ENCODE data around the gene GAB3.
A peak's percentile ranks its signal among the peaks of the same experiment; 100 is the strongest.
"Not testable (repeated sequence)": the region's sequence is repeated elsewhere in the genome, so short reads cannot be mapped to it uniquely, and the experiment has no call there.

GAB3 gene

DNA sequence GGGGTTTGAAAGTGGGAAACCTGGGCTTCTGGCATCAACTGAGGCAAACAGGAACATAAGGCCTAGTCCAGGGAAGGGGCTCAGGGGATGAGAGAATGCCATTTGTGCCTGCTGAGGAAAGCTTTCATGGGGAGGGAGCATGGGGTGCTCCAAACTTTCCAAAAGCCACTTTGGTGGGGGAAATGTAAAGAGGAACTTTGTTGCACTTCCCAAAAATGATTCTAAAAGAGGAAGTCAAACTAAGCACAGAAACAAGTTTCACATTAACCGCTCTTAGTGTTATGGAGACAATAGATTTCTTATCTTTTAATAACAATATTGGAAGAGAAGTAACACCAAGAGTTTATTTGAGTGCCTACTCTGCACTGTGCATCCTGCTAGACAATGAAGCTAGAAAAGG is 32.3 kb downstream of the GAB3 start:
- peak; percentile 52 for DNase-seq

DNA sequence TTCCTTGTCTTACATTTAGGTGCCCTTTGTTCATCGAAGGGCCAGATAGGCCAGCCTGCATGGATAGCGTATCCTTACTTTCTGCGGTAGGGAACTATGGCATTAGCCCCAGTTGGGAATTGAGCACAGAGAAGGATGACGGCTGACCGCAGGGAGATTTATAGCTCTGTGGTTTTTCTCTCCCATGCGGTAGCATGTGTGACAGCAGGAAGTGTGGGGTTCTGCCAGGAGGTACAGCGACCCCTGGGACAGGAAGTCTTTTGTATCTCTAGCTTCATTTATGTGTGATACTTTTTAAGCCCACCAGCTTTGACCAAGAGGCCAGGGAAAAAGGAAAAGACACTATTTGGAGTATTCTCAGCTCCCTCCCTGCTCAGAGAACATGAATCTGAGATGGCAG is 33.1 kb downstream of the GAB3 start:
- DNase-seq, result peak; percentile 71

DNA sequence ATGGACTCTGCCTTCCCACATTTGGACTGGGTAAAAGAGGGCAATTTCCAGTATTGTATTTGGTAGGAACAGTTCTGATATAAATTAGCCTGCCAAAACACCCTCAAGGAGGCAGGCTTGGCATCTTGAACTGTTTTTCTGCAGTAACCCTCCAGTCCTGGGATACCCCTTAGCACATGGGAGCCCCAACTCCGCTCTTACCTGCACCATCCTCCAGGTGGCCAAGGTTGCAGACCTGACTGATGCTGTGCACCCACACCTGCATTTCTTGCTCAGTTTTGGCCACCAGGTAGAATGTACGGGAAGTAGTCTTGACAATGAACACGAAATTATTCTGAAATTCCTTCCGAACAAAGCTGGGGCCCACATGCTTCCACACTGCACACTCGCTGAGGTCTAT is 35.1 kb downstream of the GAB3 start:
- DNase-seq, result no peak

DNA sequence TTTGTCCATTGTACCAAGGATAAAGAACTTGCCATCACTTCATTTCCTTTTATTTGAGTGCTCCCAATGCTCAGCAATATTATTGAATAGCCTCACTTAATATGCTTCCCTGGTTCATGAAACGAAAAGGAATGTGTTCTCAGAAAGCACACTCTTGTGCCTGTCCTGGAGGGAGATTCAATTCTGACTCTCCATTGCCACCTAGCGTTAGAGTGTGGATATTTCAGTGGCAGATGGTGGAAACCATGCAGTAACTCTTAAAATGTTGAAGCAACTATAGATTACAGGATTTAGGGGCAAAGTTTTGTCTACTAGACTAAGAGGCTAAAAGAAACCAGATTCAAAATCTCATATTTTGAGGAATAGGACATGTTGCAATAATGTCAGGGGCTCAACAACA is 36.0 kb downstream of the GAB3 start:
- DNase-seq, result peak; percentile 71

DNA sequence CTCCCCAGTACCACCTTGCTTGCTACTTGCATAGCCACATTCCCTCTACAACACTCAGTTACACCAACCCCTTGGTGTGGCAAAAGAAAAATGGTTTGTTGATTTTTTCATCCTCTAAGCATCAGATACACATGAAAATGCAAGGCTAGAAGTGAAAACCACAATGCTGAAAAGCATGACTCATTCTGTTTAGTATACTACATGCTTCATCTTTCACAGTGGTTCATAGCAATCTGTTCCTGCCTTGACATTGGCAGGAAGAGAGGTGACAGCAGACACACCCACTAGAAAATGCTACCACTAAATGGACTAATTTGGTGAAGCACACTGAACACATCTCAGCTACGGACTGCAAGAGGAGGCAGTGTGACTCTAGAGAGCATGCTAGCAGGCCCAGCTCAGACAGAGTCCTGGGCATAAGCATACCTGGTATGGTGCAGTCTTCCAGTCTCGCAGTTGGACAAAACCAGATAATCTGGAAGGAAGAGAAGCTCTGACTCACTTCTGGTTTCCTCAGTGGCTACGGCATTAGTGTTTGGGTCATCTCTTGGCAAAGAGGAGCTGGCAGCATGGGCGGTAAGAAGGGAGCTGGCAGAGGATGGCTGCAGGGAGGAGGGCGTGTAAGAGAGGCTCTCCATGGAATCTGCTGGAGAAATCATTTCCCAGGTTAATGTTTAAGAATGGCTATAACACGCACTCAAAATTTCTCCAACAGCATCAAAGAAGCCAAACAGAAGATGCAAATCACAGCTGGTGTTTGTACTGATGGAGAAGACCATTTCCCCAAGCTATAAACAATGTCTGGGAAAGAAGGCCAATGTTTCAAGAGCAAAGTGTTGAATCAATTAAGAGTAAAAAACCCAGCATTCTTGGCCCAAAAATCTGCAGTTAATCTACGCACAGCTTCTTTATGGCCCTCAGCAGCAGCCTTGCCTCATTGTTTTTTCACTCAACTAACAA is 37.8 kb downstream of the GAB3 start:
- DNase-seq, result no peak

DNA sequence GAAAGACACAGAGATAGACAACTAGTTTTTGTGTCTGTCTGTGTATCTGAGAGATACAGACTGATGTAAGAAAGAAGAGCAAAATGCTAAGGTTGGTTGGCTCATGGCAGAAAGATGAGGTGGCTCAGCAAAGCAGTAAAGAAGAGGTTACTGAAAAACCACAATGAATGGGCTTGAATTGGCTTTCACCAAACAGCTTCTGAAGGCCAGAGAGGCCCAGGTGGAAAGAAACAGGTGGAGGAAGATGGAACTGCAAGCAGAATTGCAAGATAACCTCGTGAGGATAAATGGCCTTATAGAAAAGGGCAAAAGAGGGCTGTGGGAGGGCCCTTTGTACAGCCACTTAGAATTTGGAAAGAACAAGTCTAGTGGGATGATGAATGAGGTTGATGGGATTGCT is 39.6 kb downstream of the GAB3 start:
- no peak for DNase-seq

DNA sequence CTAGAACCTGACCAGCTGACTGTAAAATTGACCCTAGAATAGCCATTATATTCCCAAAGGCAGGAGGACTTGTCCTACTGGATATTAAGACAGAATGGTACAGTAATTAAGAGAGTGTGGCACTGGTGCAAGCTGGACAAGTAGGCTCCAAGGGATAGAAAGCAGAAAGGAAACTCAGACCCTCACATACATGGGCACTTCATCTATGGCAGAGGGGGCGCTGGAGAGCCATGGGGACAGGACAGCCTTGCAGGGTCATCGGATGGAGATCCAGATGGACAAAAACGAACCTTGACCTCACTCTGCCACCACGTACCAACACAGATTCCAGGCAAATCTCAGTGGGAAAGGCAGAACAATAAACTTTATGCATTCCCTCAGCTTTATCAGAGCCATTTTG is 40.6 kb downstream of the GAB3 start:
- DNase-seq, result no peak

DNA sequence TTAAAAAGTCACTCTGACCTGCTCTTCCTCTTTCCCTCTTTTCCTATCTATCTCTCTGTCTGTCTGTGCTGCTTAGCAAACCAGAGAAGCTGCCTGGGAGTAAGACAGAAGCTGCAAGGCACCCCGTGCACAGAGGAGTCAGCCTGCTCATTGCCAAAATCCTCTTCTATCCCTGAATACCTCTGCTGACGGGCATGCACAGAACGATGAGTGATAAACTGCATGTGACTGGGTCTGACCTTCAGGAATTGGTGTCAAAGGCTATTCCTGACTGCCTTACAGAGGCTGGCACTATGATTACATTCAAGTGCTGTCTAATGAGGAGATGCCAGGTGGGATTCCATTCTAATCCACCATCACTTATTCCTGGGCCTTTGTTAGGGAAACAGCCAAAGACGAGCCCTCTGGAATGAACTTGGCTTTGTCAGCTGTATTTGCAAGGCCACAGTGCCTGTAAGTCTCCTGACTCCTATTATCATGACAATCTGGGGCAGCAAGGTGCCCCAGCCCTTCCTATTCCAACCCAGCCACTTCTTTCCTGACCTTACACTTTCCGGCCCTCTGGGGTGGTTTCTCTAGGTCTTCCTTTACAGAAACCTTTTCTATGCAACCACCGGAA is 52.1 kb downstream of the GAB3 start:
- DNase-seq, result no peak

DNA sequence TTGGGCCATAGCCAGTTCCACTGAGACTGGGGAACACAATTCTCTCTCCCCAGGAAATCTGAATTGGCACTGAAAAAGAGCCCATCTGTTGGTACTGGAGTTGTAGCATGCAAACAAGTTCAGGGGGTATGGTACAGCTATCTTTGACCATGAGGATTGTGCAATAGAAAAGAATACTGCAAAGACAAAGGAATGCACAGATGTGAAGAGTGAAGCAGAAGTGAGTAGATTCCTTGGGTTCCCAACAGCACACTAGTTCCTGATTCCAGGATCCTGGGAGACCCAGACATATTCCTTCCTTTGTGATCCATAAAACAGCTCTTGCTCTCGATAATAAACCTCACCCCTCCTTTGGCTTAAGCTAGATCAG is 54.2 kb downstream of the GAB3 start:
- DNase-seq, result no peak

DNA sequence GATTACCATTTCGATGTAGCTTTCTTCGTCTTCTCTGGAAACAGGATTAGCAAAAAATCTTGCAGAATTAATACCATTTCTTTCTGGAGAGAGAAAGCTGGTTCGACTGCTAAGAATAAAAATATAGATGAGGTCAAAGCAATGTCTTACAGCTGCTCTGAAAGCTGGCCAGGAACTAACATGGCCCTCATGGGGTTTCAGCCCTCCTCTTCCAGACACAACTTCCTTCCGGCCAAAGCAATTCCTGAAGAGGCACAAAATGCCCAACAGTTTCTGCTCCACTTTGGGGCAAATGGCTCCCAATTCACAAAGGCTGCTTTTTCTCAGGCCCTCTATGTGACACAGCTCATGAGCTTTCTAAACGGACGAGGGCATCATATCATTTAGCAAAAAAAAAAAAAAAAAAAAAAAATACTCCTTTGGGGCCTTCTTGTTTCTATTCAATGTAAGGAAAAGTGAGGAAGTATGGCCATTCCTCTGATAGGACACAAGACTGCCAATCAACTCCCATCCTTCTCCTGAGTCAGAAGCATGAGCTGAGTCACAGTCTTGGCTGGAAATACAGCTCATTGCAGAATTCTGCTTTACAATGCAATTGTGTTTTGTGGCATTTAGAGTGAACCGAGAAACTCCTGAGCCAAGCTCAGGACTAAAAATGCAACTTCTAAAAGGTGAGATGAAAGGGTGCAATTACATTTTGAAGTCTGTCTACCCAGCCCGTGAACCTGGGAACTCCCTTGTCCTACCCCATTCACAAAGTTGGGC is 54.8 kb downstream of the GAB3 start:
- DNase-seq, result no peak

DNA sequence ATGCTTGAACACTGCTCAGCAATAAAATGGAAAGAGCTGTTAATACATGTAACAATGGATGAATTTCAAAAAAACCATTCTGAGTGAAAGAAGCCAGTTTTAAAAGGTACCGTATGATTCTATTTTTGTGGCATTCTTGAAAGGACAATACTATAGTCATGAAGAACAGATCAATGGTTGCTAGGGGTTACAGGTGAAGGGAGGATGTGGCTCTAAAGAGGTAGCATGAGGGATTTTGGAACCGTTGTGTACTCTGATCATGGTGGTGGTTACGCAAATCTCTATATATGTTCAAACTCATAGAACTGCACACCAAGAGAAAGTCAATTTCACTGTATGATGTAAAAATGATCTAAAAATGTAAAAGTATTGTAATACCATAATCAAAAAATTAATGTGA is 57.5 kb downstream of the GAB3 start:
- no peak for DNase-seq

DNA sequence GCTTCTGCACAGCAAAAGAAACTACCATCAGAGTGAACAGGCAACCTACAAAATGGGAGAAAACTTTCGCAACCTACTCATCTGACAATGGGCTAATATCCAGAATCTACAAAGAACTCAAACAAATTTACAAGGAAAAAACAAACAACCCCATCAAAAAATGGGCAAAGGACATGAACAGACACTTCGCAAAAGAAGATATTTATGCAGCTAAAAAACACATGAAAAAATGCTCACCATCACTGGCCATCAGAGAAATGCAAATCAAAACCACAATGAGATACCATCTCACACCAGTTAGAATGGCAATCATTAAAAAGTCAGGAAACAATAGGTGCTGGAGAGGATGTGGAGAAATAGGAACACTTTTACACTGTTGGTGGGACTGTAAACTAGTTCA is 60.4 kb downstream of the GAB3 start:
- DNase-seq, result not testable (repeated sequence)

DNA sequence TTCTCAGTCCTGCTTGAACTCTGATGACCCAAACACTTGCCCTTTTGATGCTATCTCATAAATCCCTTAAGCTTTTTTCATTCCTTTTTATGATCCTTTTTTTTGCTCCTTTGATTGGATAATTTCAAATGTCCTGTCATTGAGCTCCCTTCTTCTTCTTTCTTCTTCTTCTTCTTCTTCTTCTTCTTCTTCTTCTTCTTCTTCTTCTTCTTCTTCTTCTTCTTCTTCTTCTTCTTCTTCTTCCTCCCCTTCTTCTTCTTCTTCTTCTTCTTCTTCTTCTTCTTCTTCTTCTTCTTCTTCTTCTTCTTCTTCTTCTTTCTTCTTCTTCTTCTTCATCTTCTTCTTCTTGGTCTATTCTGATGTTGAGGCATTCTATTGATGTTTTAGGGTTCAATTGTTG is 78.8 kb downstream of the GAB3 start:
- not testable (repeated sequence) for DNase-seq

DNA sequence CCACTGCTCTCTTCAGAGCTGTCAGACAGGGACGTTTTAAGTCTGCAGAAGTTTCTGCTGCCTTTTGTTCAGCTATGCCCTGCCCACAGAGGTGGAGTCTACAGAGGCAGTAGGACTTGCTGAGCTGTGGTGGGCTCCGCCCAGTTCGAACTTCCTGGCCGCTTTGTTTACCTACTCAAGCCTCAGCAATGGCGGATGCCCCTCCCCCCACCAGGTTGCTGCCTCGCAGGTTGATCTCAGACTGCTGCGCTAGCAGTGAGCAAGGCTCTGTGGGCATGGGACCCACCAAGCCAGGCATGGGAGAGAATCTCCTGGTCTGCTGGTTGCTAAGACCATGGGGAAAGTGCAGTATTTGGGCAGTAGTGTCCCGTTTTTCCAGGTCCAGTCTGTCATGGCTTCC is 80.0 kb downstream of the GAB3 start:
- DNase-seq, result not testable (repeated sequence)

DNA sequence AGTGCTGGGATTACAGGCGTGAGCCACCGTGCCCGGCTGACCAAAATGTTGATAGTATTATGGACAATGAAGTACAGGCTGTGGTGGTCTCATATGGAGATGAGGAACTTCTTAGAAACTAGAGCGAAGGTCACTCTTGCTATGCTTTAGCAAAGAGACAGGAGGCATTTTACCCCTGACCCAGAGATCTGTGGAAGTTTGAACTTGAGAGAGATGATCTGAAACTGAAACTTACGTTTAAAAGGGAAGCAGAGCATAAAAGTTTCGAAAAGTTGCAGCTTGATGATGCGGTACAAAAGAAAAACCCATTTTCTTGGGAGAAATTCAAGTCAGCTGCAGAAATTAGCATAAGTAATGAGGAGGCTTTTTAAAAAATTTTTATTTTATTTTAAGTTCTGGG is 89.0 kb downstream of the GAB3 start:
- DNase-seq, result no peak

DNA sequence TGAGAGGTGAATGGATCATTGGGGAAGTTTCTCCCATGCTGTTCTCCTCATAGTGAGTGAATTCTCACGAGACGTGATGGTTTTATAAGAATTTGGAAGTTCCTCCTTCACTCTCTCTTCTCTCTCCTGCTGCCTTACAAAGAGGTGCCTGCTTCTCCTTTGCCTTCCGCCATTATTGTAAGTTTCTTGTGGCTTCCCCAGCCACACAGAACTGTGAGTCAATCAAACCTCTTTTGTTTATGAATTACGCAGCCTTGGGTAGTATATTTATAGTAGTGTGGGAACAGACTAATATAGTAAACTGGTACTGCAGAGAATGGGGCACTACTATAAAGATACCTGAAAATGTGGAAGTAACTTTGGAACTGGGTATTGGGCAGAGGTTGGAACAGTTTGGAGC is 89.7 kb downstream of the GAB3 start:
- no peak for DNase-seq

DNA sequence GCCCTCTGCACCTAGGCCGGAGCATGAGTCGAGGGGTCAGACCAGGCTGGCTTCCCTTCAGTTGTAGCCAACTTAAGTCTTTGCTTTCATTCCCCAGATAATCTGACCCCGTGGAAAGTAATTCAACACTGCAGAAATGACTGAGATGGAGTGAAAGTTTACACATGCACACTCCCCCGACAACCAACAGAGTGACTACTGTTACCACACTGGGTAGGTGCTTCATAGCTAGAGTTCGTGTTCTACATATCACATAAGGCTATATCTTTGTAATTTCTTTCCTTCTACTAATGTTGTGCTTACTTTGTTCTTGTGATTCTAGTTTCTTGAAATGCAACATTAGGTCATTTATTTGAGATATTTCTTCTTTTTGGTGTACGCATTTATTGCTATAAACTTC is 90.3 kb downstream of the GAB3 start:
- DNase-seq, result no peak

DNA sequence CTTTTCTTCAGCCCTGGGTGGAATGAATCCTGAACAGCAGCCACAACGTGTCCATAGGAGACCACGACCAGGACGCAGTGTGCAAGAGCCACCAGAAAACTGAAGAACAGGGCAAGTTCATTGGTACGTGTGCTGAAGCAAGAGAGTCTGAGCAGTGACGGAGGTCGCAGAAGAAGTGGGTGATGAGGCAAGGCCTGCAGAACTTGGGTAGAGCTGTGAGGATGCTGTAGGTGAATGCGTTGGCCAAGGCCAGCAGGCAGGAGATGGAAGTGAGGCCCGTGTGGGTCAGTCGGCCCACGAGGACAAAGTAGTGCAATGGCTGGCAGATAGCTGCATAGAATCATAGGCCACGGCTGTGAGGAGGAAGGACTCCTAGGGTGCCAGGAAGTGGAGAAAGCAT is 91.9 kb downstream of the GAB3 start:
- no peak for DNase-seq

DNA sequence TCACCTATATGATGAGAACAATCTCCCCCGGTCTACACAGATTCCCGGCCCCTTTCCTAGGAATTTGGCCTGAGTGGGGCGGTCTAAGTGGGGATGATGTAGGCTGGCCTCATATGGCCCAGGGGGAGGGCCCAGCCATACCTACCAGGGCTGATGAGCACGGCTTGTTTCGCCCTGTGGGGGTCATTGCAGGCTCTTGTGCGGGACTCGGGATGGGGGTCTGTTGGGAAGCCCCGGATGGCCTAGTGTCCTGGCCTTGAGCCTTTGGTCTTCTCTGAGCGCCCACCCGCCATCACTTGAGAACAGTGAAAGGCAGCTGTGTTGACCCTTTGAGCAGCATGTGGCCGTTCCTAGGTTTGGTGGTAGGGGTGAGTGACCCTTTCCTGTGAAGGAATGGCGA is 92.7 kb downstream of the GAB3 start:
- no peak for DNase-seq

DNA sequence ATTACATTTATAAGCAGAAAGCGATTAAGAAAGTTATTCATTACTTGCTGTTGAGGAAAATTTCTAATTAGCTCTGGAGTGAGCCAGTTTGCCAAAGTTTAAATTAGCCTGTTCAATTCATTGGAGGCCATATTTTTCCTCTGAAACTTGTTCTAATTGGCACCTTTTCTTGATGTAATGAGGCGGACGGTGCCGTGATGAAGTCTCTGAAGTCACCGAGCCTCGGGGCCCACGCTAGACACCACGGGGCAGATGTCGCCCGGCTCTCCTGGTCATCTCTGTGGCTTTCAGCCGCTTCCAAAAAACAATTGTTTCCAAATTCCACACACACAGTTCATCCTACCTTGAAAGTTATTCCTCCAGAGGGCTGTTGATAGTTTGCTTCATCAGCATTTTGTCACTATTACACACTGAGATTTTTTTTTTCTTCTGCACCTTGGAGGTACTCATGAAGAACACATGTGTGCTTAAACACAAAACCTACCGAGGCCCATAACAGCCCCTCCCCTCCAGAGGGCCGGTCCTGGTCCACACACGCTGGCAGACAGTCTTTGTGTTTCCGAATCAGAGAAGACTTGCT is 93.6 kb downstream of the GAB3 start:
- no peak for DNase-seq

DNA sequence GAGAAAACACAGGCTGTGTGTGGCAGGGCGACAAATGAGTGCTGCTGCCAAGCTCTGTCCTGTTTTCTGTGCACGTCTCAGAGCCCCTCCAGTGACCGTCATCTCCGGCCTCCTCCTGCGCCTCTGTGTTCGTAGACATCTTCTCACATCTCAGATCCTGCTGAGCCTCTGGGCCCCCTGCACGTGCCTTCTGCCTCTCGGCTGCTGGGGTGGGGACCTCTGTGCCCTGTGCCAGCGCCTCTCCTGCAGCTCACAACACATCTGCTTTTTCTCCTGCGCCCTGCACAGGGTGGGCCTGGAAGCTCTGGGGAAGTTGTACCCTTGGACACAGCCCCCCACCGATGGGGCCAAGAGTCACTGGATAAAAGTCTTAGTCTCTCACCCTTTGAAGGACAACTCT is 95.1 kb downstream of the GAB3 start:
- DNase-seq, result no peak

DNA sequence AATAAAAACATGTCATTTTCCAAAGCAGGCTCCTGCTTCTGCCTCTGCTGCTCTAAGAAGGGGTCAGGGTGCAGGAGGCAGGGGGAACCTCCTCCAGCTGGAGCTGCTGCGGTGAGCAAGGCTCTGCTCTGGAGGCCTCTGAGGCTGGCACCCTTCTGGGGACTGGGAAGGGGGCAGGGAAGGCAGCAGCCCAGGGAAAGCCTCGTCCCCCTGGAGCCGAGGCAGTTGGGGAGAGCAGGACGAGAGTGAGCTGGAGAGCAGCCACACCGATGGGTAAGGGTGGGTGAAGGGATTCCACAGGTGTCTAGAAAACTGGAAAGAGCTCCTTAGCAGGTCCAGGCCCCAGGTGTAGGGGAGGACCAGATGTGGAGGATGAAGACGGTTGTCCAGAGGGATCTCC is 95.5 kb downstream of the GAB3 start:
- no peak for DNase-seq

DNA sequence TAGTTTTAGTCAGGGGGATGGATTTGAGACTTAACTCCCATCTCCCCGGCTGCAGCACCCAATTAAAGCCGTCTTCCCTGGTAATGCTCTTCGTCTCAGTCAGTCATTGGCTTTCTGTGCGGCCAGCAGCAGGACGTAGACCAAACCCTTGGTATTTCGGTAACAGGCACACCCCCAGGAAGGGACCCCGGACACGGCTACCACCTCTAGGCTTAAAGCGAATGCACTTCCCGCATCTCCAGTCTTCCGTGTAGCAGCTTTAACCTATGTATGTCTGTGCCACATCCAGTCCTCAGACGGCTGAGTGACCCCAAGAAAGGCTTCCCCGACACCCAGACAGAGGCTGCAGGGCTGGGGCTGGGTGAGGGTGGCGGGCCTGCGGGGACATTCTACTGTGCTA is 96.0 kb downstream of the GAB3 start:
- no peak for DNase-seq

DNA sequence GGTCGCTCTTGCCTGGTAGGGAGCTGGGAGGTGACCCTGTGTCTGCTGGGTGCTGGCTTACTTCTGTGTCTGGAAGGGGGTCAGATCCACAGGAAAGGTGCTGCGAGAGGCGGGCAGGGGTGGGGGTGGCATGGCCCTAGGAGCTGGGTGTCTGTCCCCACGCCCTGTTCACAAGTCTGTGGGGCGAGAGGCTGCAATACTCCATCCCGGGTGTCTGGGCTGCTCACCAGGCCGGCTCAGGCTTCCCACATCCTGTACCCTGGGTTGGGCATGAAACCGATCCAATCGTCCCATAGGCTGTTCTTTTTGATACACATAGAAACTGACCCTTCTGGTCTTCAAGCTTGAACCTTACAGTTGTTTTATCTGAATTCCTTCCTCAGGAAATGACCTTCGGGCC is 96.5 kb downstream of the GAB3 start:
- DNase-seq, result no peak
